Lung microvascular endothelial cell (primary cell): ENCODE measurements around the gene MAN1A2. TPM values are rescaled to one million over a fixed set of nuclear protein-coding genes. Genes with fewer than 3 reads are reported as not detected.
"Not testable (repeated sequence)": the region's sequence is repeated elsewhere in the genome, so short reads cannot be mapped to it uniquely, and the experiment has no call there.

Experiments used
- DNase-seq, 2 donors: peaks; one replicate each; pipeline versions ENCODE4 v3.0.0 to v3.0.0-alpha.2; 2010; ENCODE audit warnings: low read depth in 2 of 2
- total RNA-seq: library from RNA; depleted of rRNA; stranded (reverse); fragments of >200 nt; gene quantifications from 2 replicates; pipeline ENCODE4 v1.2.1, GENCODE V29; 2014

MAN1A2 gene
- total RNA-seq, 1 donor from 2014 or later, result 31.3 TPM

DNA sequence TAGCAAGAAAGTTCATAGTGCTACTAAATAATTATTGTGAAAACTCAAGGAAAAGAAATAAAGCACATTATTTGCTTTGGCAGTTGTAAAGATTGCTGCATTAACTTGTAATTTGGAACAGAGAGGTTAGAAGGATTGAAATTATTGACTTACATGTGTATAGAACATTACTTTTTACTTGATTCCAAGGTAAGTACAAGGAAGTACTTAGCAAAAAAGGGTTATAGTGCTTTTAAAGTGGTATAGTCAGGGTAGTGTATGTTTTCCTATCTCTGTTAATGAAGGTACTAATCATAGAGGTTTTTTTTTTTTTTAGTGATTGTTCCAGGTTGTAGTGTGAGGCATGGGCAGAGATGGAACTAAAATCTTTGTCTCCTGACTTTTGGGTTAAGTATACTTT, 29.4 kb downstream of the MAN1A2 start:
- no peak for DNase-seq

DNA sequence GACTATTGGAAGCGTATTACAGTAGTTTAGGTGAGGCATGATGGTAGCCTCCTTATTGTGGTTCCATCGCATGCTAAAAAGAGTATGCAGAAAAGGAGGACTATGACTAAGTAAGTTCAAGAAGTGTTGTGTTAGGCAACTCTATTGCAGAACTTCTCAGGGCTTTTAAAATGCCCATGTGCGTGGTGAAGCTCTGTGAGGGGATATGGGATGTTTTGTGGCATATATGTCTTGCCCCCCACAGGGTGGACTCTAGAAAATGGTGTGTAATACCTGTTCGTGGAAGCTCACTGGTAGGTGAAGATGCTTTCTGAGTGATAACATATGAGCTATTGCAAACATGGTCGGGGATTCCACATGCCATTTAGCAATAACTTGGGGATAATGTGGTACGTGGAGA, 31.7 kb downstream of the MAN1A2 start:
- DNase-seq, result no peak

DNA sequence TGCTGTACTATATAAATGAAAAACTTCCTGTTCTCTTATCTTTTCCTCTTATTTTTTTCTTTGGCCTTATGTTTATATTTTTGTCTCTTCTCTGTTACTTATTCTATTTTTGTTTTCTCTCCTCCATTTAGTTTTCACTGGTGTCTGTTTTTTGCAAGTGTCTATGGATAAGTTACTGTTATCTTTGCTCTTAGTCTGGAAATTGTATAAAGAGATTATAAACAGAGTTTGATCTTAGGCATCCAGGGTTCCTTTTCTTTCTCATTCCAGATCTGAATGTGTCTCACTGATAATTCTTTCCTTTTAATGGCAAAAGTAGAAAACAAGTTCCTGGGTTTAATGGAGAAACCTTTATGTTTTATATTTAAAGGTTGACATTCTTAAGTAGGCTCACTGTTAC, 34.5 kb downstream of the MAN1A2 start:
- DNase-seq, result no peak

DNA sequence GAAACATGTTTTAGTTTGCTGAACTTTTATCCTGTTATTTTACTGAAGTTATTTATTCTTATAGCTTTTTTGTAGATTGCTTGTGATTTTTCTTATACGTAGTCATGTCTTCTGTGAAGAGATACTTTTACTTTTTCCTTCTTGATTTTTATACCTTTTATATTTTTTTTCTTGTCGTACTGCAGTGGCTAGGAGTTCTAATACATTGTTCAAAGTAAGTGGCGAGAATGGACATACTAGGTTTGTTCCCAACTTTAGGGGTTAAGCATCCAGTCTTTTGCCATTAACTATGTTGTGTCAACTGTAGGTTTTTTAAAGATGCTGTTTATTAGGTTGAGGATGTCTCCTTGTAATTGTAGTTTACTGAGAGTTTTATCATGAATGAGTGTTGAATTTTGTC, 36.3 kb downstream of the MAN1A2 start:
- DNase-seq, result no peak

DNA sequence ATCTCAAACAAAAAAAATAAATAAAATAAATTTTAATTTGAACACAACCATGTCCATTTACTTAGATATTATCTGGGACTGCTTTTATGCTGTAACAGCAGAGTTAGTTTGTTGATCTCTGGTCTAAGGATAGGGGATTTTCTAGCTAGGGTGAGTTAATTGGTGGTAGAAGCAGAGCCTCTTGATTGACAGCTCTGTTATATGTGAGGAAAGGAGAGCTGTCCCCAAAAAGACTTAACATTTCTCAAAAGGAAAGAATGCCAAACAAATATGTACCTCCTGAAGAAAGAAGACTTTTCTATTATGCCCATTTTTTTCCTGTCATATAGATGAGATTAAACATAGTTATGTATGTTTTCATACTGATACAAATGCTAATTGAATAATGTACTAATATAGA, 37.8 kb downstream of the MAN1A2 start:
- DNase-seq, result no peak

DNA sequence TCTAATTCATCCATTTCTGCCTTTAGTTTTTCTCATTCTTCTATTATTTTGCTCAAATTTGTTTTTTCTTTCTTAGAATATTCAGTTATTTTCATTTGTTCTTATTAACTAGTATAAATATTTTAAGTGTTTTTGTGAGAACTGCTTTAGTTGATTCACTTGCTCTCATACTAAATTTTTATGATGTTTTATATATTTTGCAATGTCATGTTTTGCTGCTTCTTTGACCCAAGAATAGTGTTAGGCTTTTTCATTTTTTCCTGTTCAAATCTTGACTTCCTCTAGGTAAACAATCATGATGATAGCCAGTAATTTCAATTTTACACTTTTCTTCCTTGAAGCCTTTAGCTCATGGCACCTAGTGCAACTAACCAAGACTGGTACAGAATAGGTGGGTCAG, 45.2 kb downstream of the MAN1A2 start:
- no peak for DNase-seq

DNA sequence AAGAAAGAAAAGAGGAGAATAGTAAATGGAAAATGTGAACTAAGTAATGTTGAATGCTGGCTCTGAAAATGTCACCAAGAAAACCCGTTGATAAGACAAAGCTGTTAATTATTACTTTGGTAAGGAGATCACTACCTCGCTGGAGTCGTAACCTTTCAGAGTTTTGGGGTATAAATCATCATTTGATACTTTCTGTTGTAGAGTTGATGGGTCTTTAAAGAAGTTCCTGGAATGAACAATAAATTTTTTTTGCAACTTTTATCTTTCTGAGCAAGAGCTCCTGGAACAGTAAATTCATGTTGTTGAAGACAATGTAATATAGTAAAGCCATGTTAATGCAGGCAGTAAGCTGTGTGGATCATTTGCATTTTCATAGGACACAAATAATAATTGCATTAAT, 46.2 kb downstream of the MAN1A2 start:
- DNase-seq, result no peak

DNA sequence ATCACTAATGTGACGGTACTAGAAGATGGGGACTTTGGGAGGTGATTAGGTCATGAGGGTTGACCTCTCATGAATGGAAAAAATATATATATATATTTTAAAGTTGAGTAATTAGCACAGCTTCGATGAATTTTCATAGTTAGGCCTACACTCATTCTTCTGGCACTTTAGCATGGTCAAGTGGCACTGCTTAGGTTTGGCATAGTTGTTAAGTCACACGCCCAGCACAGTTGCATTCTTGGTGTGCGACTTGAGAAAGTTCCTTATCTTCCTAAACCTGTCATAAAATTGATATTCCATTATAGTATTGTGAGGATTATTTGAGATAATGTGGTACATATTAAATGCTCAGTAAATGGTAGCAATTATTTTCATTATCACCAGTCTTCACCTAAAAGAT, 47.7 kb downstream of the MAN1A2 start:
- DNase-seq, result no peak

DNA sequence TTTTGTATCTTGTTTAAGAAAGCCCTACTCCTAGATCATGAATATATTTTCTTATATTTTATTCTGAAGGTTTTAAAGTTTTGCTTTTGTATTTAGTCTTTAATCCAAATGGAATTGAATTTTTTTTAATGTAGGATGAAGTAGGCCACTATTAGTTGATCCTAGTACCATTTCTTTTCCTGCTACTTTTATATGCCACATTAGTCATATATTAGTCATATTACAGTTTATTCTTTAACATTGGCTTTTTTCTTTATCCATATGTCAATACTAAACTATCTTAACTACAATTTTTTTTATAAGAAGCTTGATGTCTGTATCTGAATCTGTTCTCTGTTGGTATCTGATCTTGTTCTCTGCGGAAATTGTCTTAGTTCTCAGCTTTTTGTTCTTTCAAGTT, 48.8 kb downstream of the MAN1A2 start:
- no peak for DNase-seq

DNA sequence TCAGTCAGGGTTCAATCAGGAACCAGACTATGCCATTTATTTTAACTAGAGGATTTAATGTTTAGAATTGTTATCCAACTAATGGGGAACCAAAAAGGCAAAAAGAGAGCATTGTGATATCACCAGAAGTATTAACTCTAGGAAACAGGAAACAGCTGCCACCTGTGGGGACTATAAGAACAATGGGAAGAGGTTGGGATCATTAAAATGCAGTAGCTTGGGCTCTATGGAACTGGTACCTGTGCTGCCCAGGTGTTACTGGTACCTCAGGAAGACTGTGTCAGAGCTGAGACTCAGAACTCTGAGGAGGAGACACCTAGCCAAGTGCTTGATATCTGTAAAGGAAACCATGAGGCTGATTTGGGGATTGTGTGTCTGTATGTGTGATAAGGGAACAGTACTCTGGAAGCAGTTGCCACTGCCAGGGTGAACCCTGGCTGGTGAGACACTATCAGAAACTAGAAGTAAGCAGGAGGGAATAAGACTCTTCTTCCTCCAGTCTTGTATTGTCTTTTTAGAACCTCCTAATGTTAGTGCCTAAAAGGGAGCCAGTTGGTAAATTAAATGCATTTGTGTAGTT, 49.4 kb downstream of the MAN1A2 start:
- DNase-seq, result peak; percentile 28 to 29

DNA sequence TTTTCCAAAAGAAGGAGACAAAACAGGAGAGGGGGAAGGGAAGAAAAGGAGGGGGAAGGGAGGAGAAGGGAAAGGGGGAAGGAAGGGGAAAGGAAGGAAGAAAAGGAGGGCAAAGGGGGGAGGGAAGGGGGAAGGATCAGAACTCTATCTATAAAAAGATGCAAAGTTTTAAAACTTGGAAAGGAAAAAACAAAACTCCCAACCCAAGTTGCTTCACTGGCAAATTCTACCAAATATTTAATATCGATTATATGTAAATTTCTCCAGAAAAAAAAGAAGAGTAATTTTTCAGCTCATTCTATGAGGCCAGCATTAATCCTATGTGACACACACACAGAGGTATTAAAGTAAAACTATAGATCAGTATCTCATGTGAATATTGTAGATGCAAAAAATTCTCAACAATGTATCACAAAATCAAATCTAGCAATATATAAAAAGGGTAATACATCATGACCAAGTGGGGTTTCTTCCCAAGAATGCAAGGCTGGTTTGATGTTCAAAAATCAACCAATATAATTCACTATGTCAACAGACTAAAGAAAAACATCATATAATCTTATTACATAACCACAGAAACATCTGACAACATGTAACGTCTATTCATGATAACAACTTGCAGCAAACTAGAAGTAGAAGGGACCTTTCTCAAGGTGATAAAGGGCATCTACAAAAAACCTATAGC, 57.9 kb downstream of the MAN1A2 start:
- no peak for DNase-seq

DNA sequence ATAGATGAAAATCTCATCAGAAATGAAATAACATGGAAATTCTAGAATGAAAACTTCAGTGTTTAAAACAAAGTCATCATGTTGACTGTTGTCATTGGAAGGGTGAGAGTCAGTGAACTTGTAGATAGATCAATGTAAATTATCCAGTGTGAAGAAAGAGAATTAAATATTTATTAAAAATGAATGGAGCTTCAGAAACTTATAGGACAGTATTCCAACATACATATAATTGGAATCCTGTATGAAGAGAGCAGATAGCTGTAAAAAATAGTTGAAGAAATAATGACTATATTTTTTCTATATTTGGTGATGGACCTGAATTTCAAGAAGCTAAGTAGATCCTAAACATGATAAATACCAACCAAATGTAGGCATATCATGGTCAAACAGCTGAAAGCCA, 60.0 kb downstream of the MAN1A2 start:
- DNase-seq, result no peak

DNA sequence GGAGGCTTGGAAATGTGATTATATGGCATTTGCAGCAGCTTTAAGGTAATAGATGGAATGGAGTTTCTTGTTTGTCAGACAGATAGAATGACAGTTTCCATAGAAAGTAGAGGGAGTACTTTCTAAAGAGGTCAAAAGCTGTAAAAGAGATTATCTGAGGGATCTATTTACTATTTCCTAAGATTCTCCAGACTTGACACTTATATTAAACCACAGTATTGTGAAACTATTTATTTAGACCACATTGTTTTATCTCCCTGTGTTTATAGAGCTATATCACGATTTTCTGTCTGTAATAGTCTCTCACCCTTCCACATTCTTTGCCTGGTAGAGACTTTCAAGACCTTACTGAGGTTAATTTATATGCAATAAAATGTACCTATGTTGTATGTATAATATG, 66.7 kb downstream of the MAN1A2 start:
- DNase-seq, result no peak

DNA sequence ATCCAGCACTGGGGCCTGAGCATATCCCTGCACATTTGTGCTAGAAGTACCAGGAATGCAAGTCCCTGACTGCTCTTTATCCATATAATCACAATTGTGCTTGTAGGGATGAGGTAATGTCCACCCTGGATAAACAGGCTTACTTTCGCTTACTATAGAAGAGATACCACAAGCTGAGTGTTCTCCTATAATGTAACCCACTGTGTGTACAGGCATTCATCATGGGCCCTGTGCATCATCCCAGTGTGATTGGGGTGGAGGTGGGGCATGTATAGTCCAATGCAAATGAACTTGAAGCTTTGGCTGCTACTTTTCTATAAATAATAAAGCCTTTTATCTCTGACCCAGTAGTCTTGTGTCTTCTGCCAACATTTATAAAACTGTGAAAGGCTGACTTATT, 69.3 kb downstream of the MAN1A2 start:
- no peak for DNase-seq

DNA sequence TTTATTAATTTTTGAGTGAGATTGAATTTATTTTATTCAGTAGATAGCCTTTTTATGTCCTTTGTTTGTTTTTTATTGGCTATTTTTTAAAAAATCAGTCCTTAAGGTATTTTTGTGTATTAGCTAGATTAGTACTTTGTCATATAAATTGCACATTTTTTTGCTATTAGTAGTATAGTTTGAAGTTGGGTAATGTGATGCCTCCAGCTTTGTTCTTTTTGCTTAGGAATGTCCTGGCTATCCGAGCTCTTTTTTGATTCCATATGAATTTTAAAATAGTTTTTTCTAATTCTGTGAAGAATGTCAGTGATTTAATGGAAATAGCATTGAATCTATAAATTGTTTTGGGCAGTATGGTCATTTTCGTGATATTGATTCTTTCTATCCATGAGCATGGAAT, 80.4 kb downstream of the MAN1A2 start:
- no peak for DNase-seq

DNA sequence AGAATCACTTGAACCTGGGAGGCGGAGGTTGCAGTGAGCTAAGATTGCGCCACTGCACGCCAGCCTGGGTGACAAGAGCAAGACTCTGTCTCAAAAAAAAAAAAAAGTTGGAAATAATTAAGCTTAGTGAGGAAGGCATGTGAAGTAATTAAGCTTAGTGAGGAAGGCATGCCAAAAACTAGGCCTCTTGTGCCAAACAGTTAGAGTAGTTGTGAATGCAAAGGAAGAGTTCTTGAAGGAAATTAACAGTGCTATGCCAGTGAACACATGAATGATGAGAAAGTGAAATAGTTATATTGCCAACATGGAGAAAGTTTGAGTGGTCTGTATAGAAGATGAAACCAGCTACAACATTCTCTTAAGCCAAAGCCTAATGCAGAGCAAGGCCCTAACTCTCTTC, 85.0 kb downstream of the MAN1A2 start:
- DNase-seq, result no peak

DNA sequence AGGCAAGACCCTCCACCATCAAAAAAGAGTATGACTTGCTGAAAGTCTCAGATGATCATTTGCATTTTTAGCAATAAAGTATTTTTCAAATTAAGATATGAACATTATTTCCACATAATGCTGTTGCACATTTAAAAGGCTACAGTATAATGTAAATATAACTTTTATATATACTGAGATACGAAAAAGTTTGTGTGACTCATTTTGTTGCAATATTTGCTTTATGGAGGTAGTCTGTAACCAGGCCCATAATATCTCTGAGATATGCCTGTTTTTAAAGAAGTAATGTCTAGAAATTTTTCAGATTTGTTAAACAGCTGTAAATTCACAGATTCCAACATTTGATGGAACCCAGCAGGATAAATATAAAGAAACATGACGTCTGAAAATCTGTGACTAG, 86.7 kb downstream of the MAN1A2 start:
- no peak for DNase-seq

DNA sequence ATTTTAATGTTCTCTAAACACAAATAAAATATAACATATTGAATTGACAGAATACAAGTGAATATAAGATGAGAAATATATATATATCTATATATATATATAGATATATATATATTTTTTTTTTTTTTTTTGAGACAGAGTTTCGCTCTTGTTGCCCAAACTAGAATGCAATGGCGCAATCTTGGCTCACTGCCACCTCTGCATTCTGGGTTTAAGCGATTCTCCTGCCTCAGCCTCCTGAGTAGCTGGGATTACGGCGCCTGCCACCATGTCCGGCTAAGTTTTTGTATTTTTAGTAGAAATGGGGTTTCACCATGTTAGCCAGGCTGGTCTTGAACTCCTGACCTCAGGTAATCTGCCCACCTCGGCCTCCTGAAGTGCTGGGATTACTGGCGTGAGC, 91.2 kb downstream of the MAN1A2 start:
- not testable (repeated sequence) for DNase-seq

DNA sequence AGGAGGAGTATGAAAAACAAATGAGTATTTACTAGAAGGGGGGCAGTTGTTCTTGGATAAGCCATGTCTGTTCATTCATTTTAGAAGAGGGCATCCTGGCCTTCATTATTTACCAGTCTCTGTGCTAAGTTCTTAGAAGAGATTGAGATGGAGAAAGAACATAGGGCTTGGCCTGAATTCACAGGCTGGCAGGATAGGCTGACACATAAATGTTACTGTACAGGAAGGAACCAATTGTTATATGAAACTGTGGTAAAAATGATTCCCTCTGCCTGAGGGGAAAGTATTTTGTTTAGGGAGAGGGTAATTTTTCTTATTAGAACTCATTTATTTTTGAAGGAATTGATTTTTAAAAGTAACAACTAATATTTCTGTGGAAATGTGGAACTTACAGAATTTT, 99.5 kb downstream of the MAN1A2 start:
- DNase-seq, result peak; percentile 61 to 82

DNA sequence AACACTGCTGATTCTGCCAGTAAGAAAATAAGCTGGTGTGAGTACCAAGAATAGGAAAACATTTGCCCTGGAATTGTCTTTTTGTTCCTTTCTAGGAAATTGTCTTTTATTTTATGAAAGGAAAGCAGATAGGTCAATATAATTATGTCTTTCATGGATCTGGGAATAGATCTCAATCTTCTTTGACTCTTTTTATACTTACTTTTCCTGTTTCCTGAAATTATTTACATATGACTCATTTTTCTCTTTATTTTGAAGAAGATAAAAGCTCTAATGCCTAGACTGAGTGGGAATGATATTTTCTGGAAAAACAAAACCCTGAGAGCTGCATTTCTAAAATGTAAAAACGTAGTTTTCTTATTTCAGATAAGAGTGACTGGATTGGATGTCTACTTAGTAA, 100.1 kb downstream of the MAN1A2 start:
- peak; percentile 26 to 54 for DNase-seq

DNA sequence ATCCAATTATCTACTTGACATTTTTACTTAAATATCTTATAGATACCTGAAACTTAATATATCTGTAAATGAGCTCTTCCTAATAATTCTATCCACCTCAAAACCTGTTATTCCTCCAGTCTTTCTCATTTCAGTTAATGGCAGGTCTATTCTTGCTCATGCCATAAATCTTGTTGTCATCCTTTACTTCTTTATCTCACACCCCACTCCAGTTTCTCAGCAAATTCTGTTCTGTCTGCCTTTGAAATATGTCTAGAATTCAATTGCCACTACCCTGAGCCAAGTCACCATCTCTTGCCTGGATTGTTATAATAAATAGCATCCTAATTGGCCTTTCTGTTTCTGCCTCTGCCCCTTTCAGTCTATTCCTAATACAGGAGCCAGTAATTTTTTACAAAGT, 105.8 kb downstream of the MAN1A2 start:
- DNase-seq, result no peak

DNA sequence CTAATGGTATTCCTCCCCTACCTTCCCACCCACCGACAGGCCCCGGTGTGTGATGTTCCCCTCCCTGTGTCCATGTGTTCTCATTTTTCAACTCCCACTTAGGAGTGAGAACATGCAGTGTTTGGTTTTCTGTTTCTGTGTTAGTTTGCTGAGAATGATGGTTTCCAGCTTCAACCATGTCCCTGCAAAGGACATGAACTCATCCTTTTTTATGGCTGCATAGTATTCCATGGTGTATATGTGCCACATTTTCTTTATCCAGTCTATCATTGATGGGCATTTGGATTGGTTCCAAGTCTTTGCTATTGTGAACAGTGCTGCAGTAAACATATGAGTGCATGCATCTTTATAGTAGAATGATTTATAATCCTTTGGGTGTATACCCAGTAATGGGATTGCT, 108.2 kb downstream of the MAN1A2 start:
- not testable (repeated sequence) for DNase-seq

DNA sequence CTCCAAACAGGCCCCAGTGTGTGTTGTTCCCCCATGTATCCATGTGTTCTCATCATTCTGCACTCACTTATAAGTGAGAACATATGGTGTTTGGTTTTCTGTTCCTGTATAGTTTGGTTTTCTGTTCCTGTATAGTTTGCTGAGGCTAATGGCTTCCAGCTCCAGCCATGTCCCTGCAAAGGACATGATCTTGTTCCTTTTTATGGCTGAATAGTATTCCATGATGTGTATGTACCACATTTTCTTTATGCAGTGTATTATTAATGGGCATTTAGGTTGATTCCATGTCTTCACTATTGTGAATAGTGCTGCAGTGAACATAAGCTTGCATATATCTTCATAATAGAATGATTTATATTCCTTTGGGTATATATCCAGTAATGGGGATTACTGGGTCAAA, 111.8 kb downstream of the MAN1A2 start:
- DNase-seq, result no peak

DNA sequence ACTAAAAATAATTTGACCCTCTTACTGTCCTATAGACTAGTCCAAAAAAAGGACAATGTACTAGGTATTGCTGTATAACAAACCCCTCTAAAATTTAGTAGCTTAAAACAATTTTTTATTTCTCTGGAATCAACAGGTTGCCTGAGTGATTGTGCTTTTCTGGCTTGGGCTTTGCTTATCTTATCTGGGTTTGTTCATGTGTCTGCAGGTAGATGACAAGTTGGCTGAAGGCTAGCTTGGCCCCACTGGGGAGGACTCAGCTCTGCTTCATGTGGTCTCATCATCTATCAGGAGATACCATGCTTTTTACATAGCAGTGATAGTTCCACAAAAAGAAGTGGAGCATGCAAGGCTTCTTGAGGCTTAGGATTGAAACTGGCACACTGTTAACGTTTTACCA, 114.2 kb downstream of the MAN1A2 start:
- no peak for DNase-seq
